Thyroid gland (tissue), 4 donors: ENCODE measurements around the gene ZMPSTE24.
"Not testable (repeated sequence)": the region's sequence is repeated elsewhere in the genome, so short reads cannot be mapped to it uniquely, and the experiment has no call there.

Experiments used
- CTCF ChIP-seq, 6 experiments: fragments of 200-600 bp in 3 of 6; fragments of 450-650 bp in 3 of 6; sonication (generic) in 3 of 6; IDR thresholded peaks; one replicate each; pipeline ENCODE4 v1.5.1; 2016 to 2019; ENCODE audit warnings: antibody characterized with exemption in 6 of 6, mild to moderate bottlenecking in 2 of 6, inconsistent platforms in 1 of 6, moderate library complexity in 1 of 6
- POLR2A ChIP-seq, 2 donors: fragments of 450-650 bp; IDR thresholded peaks; one replicate each; pipeline ENCODE4 v1.6.1; 2017; ENCODE audit warnings: antibody characterized with exemption in 2 of 2, mild to moderate bottlenecking in 2 of 2, moderate library complexity in 1 of 2

GRCh38 chr1:40331403-40331802, 73.4 kb downstream of the ZMPSTE24 start:
- not testable (repeated sequence) for TF ChIP-seq CTCF, POLR2A (IDR thresholded peaks at IDR 0.05)
